ENCODE measurements around the gene TTL. TPM values are rescaled to one million over a fixed set of nuclear protein-coding genes. Genes with fewer than 3 reads are reported as not detected.
"Not testable (repeated sequence)": the region's sequence is repeated elsewhere in the genome, so short reads cannot be mapped to it uniquely, and the experiment has no call there.

TTL gene
- total RNA-seq, 1 donor from 2014 or later: 67.9 TPM

DNA sequence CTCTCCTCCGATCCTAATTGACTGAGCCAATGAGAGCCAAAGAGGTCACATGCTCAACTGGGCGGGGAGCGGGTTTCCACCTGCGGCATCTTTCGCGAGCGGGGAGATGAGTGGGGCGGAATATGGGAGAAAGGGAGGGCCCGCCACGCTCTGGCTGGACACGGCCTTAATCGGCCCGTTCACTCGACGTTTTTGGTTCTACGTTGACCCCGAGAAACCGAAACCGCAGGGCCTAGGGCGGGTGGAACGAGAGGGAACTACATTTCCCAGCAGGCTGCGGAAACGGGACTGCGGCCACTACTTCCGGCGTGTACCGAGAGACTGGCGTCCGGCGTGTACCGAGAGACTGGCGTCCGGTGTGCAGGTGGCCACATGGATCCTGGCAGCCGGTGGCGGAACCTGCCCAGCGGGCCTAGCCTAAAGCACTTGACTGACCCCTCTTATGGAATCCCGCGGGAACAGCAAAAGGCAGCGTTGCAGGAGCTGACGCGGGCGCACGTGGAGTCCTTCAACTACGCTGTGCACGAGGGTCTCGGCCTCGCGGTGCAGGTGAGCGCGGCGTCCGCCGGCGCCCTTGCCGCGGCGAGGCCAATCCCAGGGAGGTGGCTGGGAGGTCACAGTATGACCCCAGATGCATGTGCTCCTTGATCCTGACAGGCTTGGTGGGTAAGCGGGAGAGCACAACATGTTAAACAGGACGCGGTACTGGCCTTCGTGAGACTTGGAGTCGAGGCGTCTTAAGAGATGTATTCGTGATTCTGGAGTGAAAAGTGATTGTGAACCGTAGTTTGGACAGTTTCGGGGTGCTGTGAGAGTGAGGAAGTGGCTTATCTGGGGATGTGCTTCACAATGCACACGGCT, 60.4 kb downstream of the TTL start, which contains the start of gene POLR1B:
Gene POLR1B (plus strand): TSS at position 343 of the 861 bp plus-strand sequence. CDS start 30 bp downstream, at position 373.
- no peak within 1 kb of the TSS for H3K27ac Mint-ChIP-seq (ENCODE audit: unreplicated experiment)

DNA sequence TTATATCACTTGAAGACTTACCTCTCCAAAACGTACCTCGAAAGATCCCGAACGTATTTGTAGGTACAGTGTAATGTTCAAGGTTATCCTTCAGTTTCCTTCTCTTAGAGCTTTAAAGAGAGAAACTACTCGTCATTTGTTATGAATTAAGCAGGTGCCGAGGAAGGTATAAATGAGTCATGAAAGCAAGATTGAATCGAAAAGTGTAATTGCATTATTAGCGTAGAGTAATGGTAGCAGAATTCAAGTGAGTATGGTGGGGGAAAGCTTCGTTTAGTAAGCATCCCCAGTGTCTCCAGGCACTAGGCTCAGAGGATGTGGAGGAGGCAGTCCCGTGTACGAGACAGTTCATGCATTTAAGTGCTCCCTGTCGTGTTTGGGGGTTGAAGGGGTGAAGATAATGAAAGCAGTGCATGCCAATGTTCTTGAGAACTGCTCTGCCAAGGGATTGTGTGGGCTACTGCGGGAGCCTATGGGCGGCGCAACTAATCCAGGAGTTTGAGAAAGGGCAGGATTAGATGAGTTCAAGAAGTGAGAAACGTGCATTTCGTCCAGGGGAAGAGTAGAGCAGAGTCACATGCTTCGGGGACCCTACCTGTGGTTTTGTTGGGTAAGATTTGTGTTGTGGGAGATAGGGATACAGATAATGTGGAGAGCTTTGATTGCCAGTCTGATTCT, 61.2 kb downstream of the TTL start:
- no peak for DNase-seq (ENCODE audit: low spot score)
- TF ChIP-seq CTCF (IDR thresholded peaks at IDR 0.05): peak; percentile 28
- H3K27ac Mint-ChIP-seq (ENCODE audit: unreplicated experiment): no peak overlapping the region
- H3K36me3 Mint-ChIP-seq (ENCODE audit: low read depth): peaks cover 6% of the 10 kb centered on the region
- no peaks in the 10 kb centered on the region for H3K27me3 Mint-ChIP-seq (ENCODE audit: low read depth)
- peaks cover 6% of the 10 kb centered on the region for H3K4me1 Mint-ChIP-seq (ENCODE audit: low read depth)
- no peak overlapping the region for H3K4me3 Mint-ChIP-seq (ENCODE audit: unreplicated experiment)
- no peaks in the 10 kb centered on the region for H3K9me3 Mint-ChIP-seq (ENCODE audit: low read depth)

More for the DNA sequence above, 60.4 kb downstream of the TTL start, which contains the start of gene POLR1B:
- TF ChIP-seq CTCF (IDR thresholded peaks at IDR 0.05): no peak
- peak; percentile 94 for DNase-seq (ENCODE audit: low spot score)
- Mint-ChIP-seq H3K4me3 (ENCODE audit: unreplicated experiment) (no peak within 1 kb of the TSS), H3K9me3 (ENCODE audit: low read depth) (no peaks in the 10 kb centered on the region), H3K4me1 (ENCODE audit: low read depth) (peaks cover 6% of the 10 kb centered on the region), H3K27me3 (ENCODE audit: low read depth) (no peaks in the 10 kb centered on the region), H3K36me3 (ENCODE audit: low read depth) (peaks cover 2% of the 10 kb centered on the region)

GRCh38 chr2:112547333-112547732, 65.4 kb downstream of the TTL start:
- H3K27me3 Mint-ChIP-seq (ENCODE audit: low read depth): no peaks in the 10 kb centered on the region
- no peak overlapping the region for H3K27ac Mint-ChIP-seq (ENCODE audit: unreplicated experiment)
- H3K36me3 Mint-ChIP-seq (ENCODE audit: low read depth): peaks cover 21% of the 10 kb centered on the region
- no peaks in the 10 kb centered on the region for H3K9me3 Mint-ChIP-seq (ENCODE audit: low read depth)
- no peak overlapping the region for H3K4me3 Mint-ChIP-seq (ENCODE audit: unreplicated experiment)
- no peak for TF ChIP-seq CTCF (IDR thresholded peaks at IDR 0.05)
- DNase-seq (ENCODE audit: low spot score): no peak
- no peaks in the 10 kb centered on the region for H3K4me1 Mint-ChIP-seq (ENCODE audit: low read depth)

DNA sequence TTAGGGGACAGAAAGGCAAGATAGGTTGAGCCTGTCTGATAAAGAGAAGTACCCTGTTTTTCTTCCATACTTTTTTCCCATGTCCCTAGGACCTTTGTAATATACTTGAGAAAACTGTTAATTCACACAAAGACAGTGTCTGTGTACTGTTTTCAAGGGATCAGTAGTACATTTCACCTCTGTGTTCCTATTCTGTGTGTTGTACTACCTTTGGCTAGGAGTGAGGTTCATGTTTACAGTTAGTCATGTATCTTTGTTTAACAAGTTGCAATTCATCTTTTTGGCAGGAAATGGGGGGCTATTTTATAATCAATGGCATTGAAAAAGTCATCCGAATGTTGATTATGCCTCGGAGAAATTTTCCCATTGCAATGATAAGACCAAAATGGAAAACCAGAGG, 67.0 kb downstream of the TTL start:
- no peaks in the 10 kb centered on the region for H3K9me3 Mint-ChIP-seq (ENCODE audit: low read depth)
- H3K27ac Mint-ChIP-seq (ENCODE audit: unreplicated experiment): no peak overlapping the region
- no peaks in the 10 kb centered on the region for H3K27me3 Mint-ChIP-seq (ENCODE audit: low read depth)
- peaks cover 33% of the 10 kb centered on the region for H3K36me3 Mint-ChIP-seq (ENCODE audit: low read depth)
- no peak overlapping the region for H3K4me3 Mint-ChIP-seq (ENCODE audit: unreplicated experiment)
- DNase-seq (ENCODE audit: low spot score): no peak
- H3K4me1 Mint-ChIP-seq (ENCODE audit: low read depth): no peaks in the 10 kb centered on the region
- no peak for TF ChIP-seq CTCF (IDR thresholded peaks at IDR 0.05)

GRCh38 chr2:112566104-112566503, 84.1 kb downstream of the TTL start:
- Mint-ChIP-seq H3K4me1 (ENCODE audit: low read depth) (no peaks in the 10 kb centered on the region), H3K36me3 (ENCODE audit: low read depth) (peaks cover 45% of the 10 kb centered on the region), H3K27me3 (ENCODE audit: low read depth) (no peaks in the 10 kb centered on the region), H3K27ac (ENCODE audit: unreplicated experiment) (no peak overlapping the region), H3K4me3 (ENCODE audit: unreplicated experiment) (no peak overlapping the region), H3K9me3 (ENCODE audit: low read depth) (peaks cover 8% of the 10 kb centered on the region)
- DNase-seq (ENCODE audit: low spot score): no peak
- no peak for TF ChIP-seq CTCF (IDR thresholded peaks at IDR 0.05)

GRCh38 chr2:112566508-112566907, 84.6 kb downstream of the TTL start:
- peaks cover 46% of the 10 kb centered on the region for H3K36me3 Mint-ChIP-seq (ENCODE audit: low read depth)
- not testable (repeated sequence) for H3K27ac Mint-ChIP-seq (ENCODE audit: unreplicated experiment); H3K27me3 Mint-ChIP-seq (ENCODE audit: low read depth); H3K9me3 Mint-ChIP-seq (ENCODE audit: low read depth); DNase-seq (ENCODE audit: low spot score); H3K4me3 Mint-ChIP-seq (ENCODE audit: unreplicated experiment); H3K4me1 Mint-ChIP-seq (ENCODE audit: low read depth)

All from chondrocyte (in vitro differentiated cells).